Measurements from ENCODE around the gene RYR3.

The RYR3 gene

DNA sequence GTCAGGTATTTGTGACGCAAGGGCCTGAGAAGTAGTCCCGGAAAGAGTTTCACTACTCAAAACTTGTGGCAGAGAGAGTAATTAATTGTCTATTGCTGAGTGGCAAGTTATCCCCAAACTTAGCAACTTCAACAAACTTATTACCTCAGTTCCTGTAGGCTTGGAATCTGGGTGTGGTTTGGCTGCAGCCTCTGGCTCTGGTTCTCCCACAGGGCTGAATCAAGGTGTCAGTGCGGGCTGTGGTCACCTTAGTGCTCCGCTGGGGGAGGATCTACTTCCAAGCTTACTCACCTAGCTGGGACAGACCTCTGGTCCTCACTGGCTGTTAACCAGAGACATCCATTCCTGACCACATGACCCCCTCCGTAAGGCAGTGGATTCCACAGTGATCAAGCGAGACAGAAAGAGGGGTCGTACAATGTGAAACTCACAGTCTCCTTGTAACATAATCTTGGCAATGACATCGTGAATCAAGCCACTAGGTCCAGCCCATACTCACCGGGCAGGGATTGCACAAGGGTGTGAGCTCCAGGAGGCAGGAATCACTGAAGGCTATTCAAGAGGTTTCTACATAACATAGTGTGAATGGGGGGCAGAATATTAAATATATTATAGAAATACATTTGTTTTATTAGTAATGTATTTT is 138.3 kb downstream of the RYR3 start:
- DNase-seq (ENCODE audit: low spot score) = no peak

DNA sequence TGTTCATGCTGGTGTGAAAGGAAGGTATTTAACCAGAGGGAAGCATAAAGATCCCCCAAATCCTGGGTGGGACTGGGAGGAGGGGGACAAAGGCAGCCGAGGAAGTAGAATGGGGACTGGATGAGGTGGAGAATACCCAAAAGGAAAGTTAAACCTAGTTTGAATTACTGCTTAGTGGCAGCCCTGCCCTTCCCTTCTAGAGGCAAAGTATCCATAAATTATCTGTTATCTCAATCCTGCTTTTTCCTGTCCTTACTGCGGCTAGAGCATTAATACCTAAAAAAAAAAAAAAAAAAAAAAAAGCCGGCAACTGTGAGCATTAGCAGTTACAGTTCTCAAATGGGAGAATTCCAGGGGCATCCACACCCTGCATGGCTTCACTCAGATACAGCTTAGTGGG is 139.0 kb downstream of the RYR3 start:
- DNase-seq (ENCODE audit: low spot score) = no peak

DNA sequence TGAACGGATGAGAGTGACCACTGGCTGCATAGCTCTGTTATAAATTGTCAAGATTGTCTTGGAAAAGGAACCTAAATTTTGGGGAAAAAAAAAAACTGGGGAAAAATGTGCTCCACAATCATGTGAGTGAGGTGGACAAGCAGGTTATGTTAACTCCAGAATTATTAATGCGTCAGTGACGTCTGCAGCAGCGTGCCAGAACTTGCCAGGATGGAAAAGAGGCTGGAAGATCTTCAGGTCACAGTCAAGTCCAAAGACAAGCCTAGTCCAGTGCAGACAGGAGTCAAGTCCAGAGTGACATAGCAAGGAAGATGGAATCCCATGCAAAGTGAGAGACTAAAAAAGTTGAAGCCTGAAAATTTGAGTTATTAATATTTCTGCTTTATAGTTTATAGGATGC is 140.6 kb downstream of the RYR3 start:
- DNase-seq (ENCODE audit: low spot score) = no peak

DNA sequence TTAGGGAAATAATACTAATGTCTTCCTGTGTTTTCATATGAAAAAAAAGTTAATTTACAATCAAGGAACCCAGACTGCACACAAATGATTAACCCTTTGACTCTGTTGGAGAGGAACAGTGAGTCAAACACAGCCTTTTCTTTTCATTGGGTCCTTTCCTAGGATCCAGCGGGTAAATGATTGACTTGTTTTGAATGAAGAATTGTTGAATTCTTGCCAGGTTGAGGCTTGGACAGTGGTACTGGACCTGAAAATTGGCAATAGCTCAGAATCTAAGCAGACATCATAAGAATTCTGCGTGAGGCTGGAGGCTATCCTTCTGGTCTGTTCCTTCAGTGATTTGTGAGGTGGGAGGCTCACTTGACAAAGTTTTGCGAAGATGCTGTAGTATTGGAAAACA is 143.0 kb downstream of the RYR3 start:
- no peak for DNase-seq (ENCODE audit: low spot score)

DNA sequence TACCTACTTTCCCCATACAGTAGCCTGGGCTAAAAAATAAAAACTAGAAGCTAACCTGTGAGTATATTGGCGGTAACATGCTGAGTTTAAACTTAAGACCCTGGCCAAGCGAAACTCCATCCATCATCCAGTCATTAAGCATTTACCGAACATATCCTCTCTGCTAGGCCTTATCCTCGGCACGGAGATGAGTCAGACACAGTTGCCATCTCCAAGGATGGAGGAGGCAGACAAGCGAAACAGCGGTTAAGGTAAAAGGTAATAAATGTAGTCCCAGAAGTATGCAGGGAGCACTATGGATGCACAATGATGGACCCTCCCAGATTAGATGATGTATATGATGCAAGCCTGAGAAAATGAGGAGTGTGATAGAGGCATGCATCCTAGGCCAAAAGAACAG is 143.6 kb downstream of the RYR3 start:
- no peak for DNase-seq (ENCODE audit: low spot score)

DNA sequence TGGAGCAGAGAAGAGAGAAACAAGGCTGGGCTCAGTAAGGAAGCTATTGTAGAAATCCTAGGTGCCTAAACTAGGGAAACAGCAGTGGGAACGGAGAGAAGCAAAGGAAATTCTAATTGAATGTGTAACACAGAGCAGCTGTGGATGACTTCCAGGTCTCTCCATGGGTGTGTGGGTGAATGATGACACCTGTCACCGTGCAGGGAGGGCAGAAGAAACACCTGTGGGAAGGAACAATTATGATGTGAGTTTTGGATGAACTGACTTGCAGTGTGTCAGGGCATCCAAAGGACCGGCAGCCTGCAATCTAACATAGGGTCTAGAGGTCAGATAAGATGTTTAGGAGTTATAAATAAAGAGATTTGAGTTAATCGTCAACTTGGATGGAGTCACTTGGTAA is 144.2 kb downstream of the RYR3 start:
- DNase-seq (ENCODE audit: low spot score) = no peak

DNA sequence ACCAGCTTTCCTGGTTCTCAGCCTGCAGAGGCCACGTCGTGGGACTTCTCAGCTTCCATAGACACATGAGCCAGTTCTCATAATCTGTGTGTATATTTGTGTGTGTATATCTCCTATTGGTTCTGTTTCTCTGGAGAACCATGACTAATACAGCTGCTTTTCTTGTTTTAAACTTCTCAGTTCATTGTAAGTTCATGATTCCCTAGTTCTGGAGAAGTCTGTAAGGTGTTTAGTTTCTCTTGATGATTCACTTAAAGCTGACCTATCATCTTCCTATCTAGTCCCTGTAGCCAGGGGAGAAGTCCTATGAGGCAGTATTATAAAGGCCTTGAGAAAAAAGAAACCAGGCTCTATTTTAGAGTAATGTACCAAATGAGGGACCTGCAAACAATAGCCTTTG is 147.7 kb downstream of the RYR3 start:
- no peak for DNase-seq (ENCODE audit: low spot score)

DNA sequence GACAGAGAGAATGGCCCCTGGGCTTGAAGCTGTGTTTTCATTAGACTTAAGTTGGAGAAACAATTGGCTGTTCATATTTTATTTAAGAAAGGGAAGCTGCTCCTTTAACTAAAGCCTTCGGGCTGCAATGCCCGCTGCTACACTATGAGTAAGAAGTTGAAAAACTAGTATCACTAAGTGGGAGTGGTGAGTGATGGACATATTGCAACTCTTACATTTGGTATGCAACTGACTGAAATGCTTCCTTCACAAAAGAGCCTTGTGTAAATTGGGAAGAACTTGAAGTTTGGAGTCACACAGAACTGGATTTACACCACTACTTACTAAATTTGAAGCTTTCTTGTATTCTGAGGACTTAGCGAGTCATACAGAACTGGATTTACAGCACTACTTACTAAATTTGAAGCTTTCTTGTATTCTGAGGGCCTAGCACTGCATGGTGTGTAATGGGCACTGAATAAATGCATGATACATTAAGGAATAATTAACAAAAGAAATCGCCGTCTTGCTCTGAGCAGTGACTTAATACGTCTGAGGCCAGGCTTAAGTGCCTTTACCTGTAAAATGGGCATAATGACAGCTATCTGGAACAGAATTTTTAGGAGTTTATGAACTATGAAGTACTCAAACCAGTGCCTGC is 149.5 kb downstream of the RYR3 start:
- no peak for DNase-seq (ENCODE audit: low spot score)

DNA sequence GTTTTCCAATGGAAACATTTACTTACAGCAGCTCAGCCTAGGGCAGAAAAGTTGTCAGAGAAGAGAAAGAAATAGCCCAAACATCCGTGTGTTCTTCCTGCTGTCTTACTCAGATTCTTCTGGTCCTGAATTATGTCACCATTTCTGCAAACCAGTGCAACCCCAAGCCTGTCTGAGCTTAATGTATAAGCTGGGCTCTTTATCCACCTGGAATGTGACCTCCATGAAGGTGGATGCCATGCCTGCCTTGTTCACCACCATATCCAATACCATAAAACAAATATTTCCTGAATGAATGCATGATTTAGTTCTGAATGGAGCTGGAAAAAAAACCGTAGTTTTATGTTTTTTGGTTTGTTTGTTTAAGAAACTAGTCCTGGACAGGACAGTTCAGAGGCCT is 150.9 kb downstream of the RYR3 start:
- DNase-seq (ENCODE audit: low spot score) = no peak

DNA sequence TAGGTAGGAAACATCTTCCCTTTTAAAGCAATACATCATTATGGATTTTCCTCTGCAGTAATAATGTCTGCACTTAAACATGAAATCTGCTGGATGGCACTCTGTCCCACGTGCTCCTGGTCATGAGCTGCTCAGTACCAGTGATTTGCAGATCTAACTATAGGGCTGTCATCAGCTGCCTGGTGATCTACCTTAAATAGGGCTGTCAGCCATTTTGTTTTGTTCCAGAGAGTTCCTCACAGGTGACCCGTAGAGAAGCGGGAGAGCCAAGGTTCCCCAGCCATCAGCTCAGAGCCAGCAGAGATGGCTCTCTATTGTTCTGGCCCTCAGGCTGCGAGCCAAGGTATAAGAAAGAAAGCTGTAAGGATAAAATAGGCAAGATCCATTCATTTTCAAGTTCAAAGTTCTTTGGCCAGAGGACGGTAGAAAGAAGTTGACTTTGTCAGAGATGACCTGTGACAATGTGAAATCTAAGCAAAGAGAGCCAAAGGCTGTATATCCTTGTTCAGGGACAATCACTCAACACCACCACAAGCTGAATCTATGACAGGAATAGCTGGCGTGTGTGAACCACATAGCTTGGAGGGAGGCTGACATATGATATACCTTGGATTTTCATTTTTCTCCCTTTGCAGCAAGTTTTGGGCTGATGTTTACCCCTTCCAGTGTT is 156.5 kb downstream of the RYR3 start:
- no peak for DNase-seq (ENCODE audit: low spot score)

DNA sequence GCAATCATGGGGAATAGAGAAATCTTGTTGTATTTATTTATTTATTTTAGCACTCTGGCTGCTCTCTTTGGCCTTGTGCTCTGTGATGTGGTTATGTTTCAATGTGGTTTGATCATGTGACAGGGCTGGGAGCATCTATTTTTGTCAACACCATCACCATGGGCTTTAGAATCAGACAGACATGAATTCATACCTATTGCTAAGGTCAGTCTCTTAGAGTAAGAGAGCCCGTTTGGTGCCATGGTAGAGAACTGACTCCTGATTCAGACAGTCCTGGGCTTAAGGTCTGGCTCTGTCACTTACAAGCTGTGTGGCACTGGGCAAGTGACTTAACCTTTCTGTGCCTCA is 157.0 kb downstream of the RYR3 start:
- no peak for DNase-seq (ENCODE audit: low spot score)

DNA sequence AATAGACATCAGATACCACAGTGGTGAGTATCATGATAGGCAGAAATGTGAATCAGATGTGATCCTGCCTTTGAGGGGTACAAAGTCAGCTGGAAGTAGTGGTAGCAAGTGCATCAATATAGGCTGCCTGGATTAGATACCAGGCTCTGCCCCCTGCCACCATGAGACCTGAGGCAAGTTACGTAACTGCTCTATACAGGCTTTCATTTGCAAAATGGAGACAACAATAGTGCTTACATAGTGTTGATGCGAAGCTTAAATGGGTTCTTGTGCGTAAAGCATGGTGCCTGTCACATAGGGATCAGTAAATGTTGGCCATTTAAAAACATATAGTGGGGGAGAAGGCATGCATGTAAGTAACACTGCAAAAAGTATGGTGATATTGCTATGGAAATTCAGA is 158.0 kb downstream of the RYR3 start:
- DNase-seq (ENCODE audit: low spot score) = no peak

DNA sequence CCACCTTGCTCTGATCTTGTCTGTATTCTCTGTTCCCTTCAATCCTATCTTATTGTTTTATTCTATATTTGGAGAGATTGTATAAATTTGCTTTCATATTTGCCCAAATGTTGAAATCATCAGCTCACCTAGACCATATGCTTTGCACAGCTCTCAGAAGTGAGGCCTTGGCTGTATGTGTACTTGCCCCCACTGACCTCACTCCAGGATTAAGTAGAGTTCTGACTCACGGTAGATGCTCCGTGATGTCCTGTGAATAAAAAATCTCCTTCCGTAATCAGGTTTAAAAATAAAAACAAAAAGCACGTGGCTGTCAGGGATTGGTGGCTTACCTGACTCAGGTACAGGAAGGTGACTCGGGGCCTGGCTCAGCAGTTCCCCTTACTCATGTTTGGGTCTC is 162.2 kb downstream of the RYR3 start:
- no peak for DNase-seq (ENCODE audit: low spot score)

DNA sequence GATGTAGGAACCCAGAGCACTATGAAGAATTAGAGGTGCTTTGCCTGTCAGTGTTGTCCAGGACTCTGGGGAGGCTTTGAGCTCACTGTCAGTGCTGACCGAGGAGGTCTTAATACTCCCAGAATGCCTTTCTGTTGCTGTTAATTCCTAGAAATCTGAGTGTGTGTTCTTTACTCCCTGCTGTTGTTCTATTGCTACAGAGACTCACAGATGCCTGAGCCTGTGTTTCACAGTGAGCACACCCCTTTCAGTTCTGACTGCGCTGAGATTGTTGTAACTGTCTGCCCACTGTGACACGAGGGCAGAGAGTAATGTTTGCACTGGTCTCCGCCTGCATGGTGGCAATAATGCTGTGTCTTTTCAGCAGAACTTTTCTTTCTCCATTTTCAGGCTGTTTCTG is 162.9 kb downstream of the RYR3 start:
- no peak for DNase-seq (ENCODE audit: low spot score)

DNA sequence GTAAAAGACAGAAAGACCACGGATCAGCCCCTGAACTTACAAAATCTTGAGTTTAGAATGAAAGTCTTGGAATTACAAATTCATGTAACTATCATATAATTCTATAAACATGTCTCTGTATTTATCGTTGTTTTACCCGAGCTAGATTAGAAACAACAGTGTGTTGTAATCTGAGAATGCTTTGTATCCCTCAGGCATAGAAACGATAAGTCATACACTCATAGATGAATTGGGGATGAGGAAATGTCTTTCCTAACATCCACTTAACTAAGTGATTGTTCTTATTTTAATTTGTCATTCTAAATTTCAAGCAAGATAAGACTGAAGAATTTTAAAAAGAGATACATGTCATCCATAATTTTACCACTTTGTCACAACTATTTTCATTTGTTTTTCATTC is 165.3 kb downstream of the RYR3 start:
- no peak for DNase-seq (ENCODE audit: low spot score)

DNA sequence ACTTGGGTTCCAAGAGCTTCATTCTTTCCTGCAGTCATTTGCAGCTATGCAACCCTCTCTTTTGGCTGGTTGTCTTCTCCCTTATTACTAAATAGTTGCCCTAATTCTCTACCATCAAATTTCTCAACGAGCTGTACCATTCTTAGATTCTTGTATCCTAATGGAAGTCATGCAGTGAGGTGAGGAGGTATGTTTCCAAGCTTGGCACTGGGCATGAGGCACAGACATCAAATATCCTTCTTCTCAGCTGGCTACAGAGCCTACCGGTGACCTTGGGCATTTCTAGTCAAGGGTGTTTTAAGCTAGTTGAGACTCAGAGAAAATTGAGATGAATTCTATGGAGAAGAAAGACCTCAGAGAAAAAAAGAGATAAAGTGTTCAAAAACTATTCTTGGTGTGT is 166.1 kb downstream of the RYR3 start:
- no peak for DNase-seq (ENCODE audit: low spot score)

DNA sequence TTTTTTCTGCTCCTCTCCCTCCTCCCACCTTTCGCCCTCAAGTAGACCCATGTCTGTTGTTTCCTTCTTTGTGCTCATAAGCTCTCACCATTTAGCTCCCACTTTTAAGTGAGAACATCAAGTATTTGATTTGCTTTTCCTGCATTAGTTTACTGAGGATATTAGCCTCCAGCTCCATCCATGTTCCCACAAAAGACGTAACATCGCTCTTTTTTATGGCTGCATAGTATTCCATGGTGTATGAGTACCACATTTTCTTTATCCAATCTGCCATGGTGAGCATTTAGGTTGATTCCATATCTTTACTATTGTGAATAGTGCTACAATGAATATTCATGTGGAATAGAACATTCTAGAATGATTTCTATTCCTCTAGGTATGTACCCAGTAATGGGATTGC is 178.6 kb downstream of the RYR3 start:
- DNase-seq (ENCODE audit: low spot score) = no peak

DNA sequence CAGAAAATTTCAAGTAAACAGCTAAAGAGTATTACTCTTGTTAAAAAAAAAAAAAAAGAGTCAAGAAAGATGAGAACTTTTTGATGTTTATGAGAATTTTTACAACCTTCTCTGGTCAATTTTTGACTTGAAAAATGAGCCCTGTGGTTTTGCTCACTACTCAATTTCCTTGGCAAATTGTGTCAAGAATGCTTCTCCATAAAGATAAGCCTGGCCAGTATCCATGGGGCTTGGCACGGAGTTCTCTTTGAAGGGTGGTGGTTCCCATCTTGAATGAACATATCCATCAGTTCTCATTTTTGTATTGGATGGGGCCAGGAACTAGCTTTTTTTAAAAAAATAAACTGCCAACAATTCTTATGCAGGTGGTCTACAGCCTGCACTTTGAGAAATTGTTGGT is 179.9 kb downstream of the RYR3 start:
- no peak for DNase-seq (ENCODE audit: low spot score)

DNA sequence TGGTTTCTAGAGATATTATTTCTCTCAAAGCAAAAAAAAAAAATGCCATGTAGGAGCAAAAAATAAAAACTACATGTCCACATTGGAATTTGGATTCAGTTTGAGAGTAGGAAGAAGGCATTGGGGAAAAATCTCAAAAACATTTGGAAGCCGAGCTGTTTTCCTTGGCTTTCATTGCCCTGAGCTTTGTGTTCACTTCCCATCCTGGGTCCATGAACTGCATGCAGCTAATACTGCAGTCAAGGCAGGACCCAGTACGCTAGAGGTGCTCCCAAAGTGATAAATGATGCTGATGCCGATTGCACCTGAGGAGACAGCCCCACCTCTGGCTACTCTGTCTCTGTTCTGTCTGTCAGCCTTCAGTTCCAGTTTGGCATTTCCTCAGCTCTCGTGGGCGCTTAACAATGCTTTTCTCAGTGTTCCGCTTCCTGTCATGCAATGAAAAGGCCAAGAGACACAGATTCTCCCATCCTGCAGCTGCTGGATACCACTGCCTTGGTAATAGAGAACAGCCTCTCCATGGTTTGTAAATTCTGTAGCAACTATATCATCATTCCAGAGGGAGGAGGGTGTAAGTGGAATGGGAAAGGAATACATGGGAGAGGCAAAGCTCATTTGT is 181.8 kb downstream of the RYR3 start:
- no peak for DNase-seq (ENCODE audit: low spot score)

DNA sequence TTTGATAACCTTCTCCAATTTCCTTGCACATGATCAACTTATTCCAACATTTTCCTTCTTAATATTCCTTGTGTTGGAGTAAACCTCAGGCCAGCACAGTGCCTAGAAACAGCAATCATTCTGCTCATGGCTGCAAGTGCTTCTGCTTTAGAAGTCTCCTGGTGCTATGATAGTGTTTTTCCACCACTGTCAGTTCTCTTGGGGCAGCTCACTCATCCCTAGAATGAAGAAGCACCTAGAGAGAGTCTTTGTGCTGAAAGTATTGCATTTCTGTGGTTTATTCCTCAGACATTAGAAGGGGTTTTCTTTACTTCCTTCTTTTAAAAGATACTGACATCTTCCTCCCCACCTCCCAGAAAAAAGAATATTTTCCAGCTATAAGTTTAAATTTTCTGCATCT is 183.5 kb downstream of the RYR3 start:
- DNase-seq (ENCODE audit: low spot score) = no peak

DNA sequence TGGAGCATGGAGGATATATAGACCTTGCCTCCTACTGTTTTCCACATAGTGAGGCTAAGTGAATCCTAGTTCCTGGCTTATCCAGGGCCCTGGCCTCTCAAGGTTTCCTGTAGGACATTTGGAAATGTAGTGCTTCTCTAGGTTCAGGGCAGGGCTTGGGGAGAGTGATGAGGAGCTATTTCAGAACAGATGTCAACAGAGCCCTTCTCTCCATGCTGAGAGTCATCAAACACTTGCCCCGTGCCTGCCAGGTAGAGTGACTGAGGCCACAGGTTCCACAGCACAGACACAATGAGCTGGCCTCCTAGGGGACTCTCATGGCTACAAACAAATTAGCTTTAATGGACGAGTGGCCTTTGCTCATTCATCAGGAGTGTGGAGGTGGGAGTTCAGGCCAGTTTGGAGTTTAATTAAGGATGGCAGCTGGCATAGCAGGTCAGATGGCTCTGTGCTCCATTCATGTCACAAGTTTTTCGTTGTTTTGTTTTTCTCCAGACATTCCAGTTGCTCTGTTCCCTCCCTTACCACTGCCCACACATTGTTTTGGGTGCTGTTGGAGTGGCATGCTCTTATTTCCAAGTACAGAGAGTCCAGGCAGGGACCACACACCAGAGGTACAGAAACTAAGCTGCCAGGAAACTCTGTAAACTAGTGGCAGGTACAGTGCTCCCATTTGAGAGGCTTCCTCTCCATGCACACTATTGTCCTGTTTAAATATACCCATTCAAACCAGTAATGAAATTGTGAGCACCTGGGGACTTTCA is 189.8 kb downstream of the RYR3 start:
- DNase-seq (ENCODE audit: low spot score) = no peak

DNA sequence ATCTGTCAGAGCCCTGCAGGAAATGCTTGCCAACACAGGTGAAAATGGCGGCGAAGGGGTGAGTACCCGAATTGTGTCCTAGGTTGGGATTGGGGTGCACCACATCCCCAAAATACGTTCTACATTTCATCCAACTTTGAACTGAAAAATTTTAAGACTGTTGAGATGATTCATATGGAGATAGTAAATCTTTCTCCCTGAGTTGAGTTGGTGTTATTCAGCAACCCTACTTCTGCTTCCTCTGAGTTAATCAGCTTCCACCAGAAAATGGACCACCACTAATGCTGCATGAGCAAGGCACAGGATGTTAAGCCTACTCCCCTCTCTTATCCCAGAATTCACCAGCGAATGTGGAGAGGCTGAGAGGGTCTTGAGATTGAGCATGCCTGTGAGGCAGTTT is 192.9 kb downstream of the RYR3 start:
- DNase-seq (ENCODE audit: low spot score) = no peak

DNA sequence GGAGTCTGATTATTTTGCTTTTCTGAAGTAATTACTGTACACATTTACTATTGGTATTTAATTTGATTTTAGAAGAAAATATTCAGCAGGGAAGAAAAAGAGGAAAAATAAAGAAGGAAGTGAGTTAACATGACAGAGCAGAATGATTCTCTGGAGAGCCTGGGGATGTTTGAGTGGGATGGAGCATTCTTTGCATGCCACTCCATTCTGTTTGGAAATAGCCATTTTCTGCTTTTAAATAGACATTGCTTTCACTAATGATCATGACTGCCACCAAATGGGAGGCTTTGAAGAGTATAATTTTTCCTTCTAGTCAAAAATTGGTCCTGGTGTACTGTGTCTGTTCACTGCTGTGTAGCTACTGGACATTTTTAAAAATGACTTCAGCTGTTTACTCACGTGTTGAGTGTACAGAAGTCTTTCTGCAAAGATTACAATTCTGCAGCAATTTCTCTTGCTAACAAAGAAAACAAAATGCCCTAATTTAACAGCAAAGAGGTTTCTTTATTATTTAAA is 196.1 kb downstream of the RYR3 start:
- DNase-seq (ENCODE audit: low spot score) = peak; percentile 31
